Measurements from ENCODE around the gene GRIFIN.
A peak's percentile ranks its signal among the peaks of the same experiment; 100 is the strongest.

The GRIFIN gene

DNA sequence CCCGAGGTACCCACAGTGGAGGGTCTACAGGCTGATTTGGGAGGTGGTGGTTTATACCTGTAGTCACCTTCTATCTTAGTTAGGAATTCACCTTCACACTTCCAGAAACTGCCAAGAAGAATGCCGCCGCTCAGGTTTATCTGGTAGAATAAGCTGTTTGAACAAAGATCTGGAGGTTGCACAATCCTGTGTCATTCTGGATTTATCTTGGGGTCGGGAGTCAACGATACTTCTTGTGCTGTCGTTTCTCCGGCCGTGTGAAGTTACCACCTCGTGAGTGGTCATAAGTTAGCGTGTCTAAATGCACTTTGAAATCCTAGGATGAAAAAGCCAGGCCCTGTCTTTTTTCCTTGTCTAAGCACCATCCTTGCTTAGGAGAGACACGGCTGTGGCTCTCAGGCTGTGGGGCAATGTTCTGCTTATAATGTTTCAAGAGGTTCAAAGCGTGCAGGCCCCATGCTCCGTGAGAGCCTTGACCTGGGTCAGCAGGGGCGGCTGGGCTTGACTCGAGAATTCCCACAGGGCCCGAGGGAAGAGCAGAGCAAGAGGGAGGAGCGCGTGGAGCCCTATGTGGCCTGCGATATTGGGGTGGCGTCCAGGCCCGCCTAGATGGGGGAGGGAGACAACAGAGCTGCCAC lies 35.5 kb downstream of the GRIFIN start:
- no peaks in the 10 kb centered on the region for H3K4me1 ChIP-seq
- no peaks in the 10 kb centered on the region for H3K9me3 ChIP-seq
- no peaks in the 10 kb centered on the region for H3K27me3 ChIP-seq (ENCODE audit: low read depth)
- no peak for DNase-seq (ENCODE audit: low spot score in 2 of 2)
- H3K4me3 ChIP-seq: no peak overlapping the region
- in situ Hi-C loops (cut with MboI; ENCODE audit: low sequenced_read_pairs): no loop called here
- H3K36me3 ChIP-seq (replicated peaks): no peaks in the 10 kb centered on the region; the same call in 1 of the 2 replicates

DNA sequence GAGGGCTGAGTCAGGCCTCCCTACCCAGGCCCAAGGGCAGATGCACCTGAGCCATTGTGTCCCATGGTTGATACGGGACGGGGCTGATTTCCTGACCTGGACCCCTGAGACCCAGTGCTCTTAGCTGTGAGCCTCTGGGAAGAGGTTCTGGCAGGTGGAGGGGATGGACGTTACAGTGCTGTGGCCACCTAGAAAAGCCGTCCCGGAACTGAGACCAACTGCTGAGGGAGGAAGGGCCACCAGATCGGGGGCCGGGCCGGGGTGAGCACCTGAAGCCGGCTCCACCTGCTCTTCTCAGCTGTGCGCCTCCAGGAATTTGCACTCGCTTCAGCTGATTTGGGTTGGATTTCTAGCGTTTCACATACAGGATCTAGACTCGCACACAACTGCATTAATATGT lies 37.4 kb downstream of the GRIFIN start:
- Histone ChIP-seq H3K36me3 (replicated peaks) (no peaks in the 10 kb centered on the region; the same call in 1 of the 2 replicates), H3K9me3 (no peaks in the 10 kb centered on the region), H3K4me3 (no peak overlapping the region), H3K4me1 (no peaks in the 10 kb centered on the region), H3K27me3 (ENCODE audit: low read depth) (no peaks in the 10 kb centered on the region)
- in situ Hi-C loops (cut with MboI; ENCODE audit: low sequenced_read_pairs): no loop called here
- no peak for DNase-seq (ENCODE audit: low spot score in 2 of 2)

DNA sequence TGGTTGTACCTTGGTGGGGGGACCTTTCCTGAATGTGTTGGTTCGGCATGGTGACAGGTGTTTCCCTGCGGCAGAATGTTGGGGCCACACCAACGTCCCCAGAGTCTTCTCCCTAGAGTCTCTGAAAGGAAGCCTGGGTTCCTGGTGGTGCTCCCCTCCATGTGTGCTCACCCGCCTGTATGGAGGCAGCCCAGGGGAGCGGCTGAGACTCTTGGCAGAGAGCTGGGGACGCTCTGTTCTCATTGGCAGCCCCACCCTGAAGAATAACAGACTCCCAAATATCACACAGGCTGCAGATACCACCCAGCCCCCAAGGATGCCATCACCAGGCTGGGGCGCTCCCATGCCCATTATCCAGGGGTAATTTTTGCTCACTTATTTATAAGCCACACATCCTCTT lies 38.0 kb downstream of the GRIFIN start:
- Histone ChIP-seq H3K36me3 (replicated peaks) (no peaks in the 10 kb centered on the region; the same call in 1 of the 2 replicates), H3K27me3 (ENCODE audit: low read depth) (no peaks in the 10 kb centered on the region), H3K4me3 (no peak overlapping the region), H3K4me1 (no peaks in the 10 kb centered on the region), H3K9me3 (no peaks in the 10 kb centered on the region)
- in situ Hi-C loops (cut with MboI; ENCODE audit: low sequenced_read_pairs): no loop called here
- DNase-seq (ENCODE audit: low spot score in 2 of 2): no peak

- Histone ChIP-seq H3K36me3 (replicated peaks) (no peaks in the 10 kb centered on the region; the same call in 1 of the 2 replicates), H3K4me1 (no peaks in the 10 kb centered on the region), H3K27me3 (ENCODE audit: low read depth) (no peaks in the 10 kb centered on the region), H3K9me3 (no peaks in the 10 kb centered on the region), H3K4me3 (no peak overlapping the region)
- no peak for DNase-seq (ENCODE audit: low spot score in 2 of 2)
- in situ Hi-C loops (cut with MboI; ENCODE audit: low sequenced_read_pairs): no loop called here
Observed at GRCh38 chr7:2437537-2438148, 38.6 kb downstream of the GRIFIN start.

GRCh38 chr7:2437136-2437535 lies 39.1 kb downstream of the GRIFIN start:
- Histone ChIP-seq H3K36me3 (replicated peaks) (no peaks in the 10 kb centered on the region; the same call in 1 of the 2 replicates), H3K27me3 (ENCODE audit: low read depth) (no peaks in the 10 kb centered on the region), H3K4me1 (no peaks in the 10 kb centered on the region), H3K9me3 (no peaks in the 10 kb centered on the region), H3K4me3 (no peak overlapping the region)
- DNase-seq (ENCODE audit: low spot score in 2 of 2): no peak
- in situ Hi-C loops (cut with MboI; ENCODE audit: low sequenced_read_pairs): no loop called here

- Histone ChIP-seq H3K4me1 (no peaks in the 10 kb centered on the region), H3K9me3 (no peaks in the 10 kb centered on the region), H3K4me3 (no peak overlapping the region), H3K36me3 (replicated peaks) (no peaks in the 10 kb centered on the region; the same call in 1 of the 2 replicates), H3K27me3 (ENCODE audit: low read depth) (no peaks in the 10 kb centered on the region)
- no peak for DNase-seq (ENCODE audit: low spot score in 2 of 2)
- in situ Hi-C loops (cut with MboI; ENCODE audit: low sequenced_read_pairs): no loop called here
Observed at GRCh38 chr7:2436341-2437104, 39.7 kb downstream of the GRIFIN start.

- Histone ChIP-seq H3K36me3 (replicated peaks) (no peaks in the 10 kb centered on the region; the same call in 1 of the 2 replicates), H3K9me3 (peaks cover 2% of the 10 kb centered on the region; the same call in 1 of the 2 replicates), H3K27me3 (ENCODE audit: low read depth) (no peaks in the 10 kb centered on the region), H3K4me3 (no peak overlapping the region), H3K4me1 (no peaks in the 10 kb centered on the region)
- no peak for DNase-seq (ENCODE audit: low spot score in 2 of 2)
- in situ Hi-C loops (cut with MboI; ENCODE audit: low sequenced_read_pairs): no loop called here
Observed at GRCh38 chr7:2435146-2435545, 41.1 kb downstream of the GRIFIN start.

- Histone ChIP-seq H3K36me3 (replicated peaks) (no peaks in the 10 kb centered on the region; the same call in 1 of the 2 replicates), H3K27me3 (ENCODE audit: low read depth) (no peaks in the 10 kb centered on the region), H3K4me3 (no peak overlapping the region), H3K9me3 (peaks cover 2% of the 10 kb centered on the region; the same call in 1 of the 2 replicates), H3K4me1 (no peaks in the 10 kb centered on the region)
- in situ Hi-C loops (cut with MboI; ENCODE audit: low sequenced_read_pairs): no loop called here
- no peak for DNase-seq (ENCODE audit: low spot score in 2 of 2)
Observed at GRCh38 chr7:2433713-2434550, 42.3 kb downstream of the GRIFIN start.

- H3K4me3 ChIP-seq: no peak overlapping the region
- H3K27me3 ChIP-seq (ENCODE audit: low read depth): no peaks in the 10 kb centered on the region
- H3K36me3 ChIP-seq (replicated peaks): no peaks in the 10 kb centered on the region; the same call in 1 of the 2 replicates
- H3K4me1 ChIP-seq: no peaks in the 10 kb centered on the region
- H3K9me3 ChIP-seq: peaks cover 2% of the 10 kb centered on the region; the same call in 1 of the 2 replicates
- no peak for DNase-seq (ENCODE audit: low spot score in 2 of 2)
- in situ Hi-C loops (cut with MboI; ENCODE audit: low sequenced_read_pairs): no loop called here
Observed at GRCh38 chr7:2432910-2433712, 43.1 kb downstream of the GRIFIN start.

DNA sequence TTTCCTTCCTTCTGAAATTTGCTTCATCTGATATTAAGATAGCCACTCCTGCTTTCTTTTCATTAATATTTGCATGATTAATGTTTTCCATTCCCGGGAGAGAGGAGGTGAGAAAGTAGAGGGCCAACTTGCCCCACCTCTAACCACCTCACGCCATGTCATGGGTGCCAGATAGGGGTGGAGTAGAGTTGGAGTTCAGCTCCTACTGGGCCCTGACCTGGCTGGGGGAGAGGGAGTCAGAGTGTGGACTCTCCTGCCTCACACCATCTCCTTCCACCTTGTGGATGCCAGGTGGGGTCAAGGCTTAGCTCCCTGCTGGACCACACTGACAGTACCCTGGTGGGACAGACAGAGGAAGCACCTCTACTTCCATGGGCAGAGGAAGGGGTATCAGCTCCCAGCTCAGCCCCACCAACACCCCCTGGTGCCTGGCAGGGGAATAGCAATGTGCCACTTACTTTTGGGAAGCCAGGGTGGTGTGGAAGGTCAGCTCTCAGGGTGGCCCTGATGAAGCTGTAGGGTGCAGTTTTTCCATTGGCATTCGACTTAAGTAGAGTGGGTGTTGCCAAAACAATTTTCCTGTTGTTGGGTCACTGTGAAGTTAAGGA lies 44.8 kb downstream of the GRIFIN start:
- in situ Hi-C loops (cut with MboI; ENCODE audit: low sequenced_read_pairs): no loop called here
- DNase-seq (ENCODE audit: low spot score in 2 of 2): peak in 1 of 2 experiments; percentile 55
- Histone ChIP-seq H3K4me3 (no peak overlapping the region), H3K9me3 (peaks cover 2% of the 10 kb centered on the region; the same call in 1 of the 2 replicates), H3K36me3 (replicated peaks) (no peaks in the 10 kb centered on the region; the same call in 1 of the 2 replicates), H3K4me1 (no peaks in the 10 kb centered on the region), H3K27me3 (ENCODE audit: low read depth) (no peaks in the 10 kb centered on the region)

GRCh38 chr7:2425749-2426148 lies 50.4 kb downstream of the GRIFIN start:
- Histone ChIP-seq H3K36me3 (replicated peaks) (no peaks in the 10 kb centered on the region), H3K27me3 (ENCODE audit: low read depth) (no peaks in the 10 kb centered on the region), H3K9me3 (peaks cover 1% of the 10 kb centered on the region; the same call in 1 of the 2 replicates), H3K4me3 (no peak overlapping the region), H3K4me1 (no peaks in the 10 kb centered on the region)
- in situ Hi-C loops (cut with MboI; ENCODE audit: low sequenced_read_pairs): no loop called here
- no peak for DNase-seq (ENCODE audit: low spot score in 2 of 2)
